Fibroblast of upper back skin (primary cell): ENCODE results near the gene CD8B2.
"Not testable (repeated sequence)": the region's sequence is repeated elsewhere in the genome, so short reads cannot be mapped to it uniquely, and the experiment has no call there.

Source experiments
- DNase-seq: peaks from one replicate; pipeline ENCODE4 v3.0.0-alpha.2; 2013

The CD8B2 gene

DNA sequence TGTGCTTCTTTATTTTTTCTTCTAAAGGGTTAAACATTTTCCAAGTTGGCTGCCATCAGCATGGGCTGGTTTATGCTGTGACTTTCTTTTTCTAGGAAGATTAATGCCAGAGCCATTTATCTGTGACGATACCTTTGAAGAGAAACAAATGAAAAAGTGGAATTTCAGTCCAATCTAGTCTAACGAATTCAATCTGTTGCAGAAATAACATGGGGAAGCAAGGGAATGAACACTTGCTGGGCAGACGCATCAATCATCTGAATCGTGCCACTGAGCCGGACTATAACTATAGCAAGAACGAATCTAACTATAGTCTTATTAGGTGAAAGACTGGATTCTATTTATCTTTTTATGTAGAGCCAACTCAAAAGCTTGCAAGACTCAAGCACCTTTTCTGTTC is 66.2 kb downstream of the CD8B2 start:
- no peak for DNase-seq

DNA sequence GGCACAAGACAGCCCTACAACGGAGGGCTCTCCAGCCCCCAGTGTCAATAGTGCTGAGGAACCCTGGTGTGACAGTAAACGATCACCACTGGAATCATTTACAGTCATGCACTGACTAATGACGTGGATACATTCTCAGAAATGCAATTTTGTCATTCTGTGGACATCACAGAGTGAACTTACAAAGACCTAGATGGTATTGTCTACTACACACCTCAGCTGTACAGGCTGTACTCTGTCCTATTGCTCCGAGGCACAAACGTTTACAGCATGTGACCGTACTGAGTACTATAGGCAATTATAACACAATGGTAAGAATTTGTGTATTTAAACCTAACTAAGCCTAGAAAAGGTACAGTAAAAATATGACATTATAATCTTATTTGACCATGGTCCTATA is 67.2 kb downstream of the CD8B2 start:
- DNase-seq, result no peak

DNA sequence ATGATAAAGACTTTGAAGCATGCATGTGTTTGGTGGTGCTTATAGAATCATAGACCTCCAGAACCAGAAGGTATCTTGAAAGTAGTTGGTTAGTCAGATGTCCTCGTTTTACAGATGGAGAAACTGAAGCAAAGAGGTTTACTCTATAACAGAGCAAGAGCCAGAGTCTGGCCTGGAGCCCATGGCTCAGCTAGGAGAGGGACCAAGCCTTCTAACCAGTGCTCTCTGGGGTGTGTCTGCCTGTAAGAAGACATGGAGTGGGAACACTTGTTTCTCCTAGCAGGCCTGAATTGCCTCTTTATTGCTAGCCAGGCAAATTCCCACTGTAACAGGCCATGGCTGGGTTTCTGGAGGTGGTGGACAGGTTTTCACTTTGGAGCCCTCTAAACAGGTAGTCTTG is 67.9 kb downstream of the CD8B2 start:
- DNase-seq, result no peak

DNA sequence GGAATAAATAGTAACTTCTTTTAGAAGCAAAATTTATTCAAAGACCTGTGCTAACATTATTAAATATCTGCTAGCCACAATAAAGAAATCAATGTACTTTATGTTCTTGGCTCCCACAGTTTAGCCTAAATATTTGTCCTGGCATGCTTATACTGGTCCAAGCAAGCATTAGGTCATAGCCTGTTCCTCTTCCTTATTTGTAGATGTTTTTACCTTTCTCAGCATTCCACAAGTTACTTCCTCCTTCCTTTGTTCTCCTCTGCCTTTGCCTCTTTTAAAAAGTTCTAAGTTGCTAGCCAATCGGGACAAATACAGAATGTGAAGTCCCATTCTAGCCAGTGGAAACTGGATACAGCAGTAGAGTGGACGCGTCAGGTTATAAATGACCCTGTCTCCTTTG is 72.6 kb downstream of the CD8B2 start:
- not testable (repeated sequence) for DNase-seq

DNA sequence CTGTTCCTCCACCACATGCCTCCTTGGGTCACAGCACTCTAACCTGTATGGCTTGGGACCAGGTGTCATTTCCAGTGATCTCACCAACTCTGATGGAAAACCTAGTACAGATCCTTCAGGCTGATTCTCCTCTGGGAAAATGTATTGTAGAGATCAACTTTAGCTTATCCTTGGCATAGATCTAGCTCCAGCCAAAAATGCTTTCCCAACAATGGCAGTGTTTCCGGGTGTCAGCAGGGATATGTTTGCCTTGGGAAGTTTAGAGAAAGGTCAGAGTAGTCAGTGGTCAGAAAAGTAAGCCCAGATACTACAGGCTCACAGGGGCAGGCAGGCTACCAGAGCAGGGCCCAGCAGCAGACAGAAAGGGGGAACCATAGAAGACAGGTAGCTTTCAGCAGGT is 73.6 kb downstream of the CD8B2 start:
- no peak for DNase-seq

DNA sequence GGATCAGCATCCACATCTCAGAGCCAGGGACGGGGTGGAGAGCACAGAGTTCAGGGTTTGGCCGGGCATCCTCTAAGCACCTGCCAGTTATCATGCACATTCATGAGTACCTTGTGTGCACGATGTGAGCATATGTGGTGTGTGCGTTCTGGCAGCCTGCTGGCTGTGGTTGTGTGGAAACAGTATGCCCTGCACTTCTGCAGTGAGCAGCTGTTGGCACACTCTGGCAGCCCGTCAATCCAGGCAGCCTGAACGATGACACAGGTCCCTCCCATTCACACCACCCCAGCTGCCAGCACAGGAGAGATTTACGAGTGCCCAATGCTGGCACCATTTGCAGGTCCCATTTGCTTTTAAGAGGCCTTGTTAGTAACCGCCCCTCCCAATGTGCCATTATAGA is 74.2 kb downstream of the CD8B2 start:
- no peak for DNase-seq

DNA sequence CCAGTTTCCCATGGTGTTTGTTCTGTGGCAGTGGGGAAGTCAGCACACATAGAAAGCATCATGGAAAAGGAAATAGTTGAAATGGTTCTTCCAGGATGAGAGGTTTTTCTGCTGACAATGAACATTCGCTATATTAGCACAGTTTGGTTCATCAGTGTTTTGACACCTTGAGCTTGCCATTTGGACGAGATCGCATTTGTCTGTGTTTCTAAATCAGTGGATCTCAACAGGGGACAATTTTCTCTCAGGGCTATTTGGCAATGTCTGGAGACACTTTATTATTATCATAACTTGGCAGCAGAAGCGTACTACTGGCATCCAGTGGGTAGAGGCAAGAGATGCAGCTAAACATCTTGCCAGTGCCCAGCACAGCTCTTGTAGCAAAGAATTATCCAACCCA is 74.6 kb downstream of the CD8B2 start:
- no peak for DNase-seq

DNA sequence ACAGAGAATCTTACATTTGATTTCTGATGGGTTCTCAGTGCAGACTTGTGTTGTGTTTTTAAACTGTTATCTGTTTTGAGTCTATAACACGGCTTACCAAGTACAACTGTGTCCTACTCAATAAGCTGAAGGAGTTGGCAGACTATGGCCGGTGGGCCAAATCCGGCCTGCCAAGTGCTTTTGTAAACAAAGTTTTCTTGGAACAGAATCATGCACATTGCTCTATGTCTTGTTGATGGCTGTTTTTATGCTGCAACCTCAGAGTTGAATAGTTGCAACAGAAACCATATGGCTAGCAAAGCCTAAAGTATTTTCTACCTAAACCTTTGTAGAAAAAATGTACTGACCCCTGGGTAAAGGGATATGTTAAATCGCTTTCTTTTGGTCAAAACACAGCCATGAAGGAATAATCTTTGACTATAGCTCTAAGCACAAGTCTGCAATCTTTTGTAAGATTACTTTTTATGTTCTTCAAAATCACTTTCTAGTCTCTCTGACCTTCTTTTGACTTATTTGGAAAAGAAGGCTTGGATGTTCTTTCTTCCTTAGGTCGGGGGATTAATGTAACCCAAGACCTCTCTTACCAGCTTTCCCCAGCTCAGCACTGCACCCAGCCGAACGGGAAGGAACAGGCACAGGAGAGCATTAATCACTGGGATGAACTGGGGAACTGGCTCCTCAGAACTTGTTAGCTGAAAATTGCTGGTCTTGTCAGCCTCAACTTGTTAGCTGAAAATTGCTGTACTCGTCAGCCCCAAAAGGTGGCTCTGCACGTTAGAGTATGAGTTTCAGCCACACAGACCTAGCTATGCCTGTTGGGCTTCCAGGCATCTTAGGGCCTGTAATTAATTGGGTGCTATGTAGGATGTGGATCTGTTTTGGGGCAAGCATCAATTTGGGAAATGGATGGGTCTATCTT is 75.4 kb downstream of the CD8B2 start:
- no peak for DNase-seq

DNA sequence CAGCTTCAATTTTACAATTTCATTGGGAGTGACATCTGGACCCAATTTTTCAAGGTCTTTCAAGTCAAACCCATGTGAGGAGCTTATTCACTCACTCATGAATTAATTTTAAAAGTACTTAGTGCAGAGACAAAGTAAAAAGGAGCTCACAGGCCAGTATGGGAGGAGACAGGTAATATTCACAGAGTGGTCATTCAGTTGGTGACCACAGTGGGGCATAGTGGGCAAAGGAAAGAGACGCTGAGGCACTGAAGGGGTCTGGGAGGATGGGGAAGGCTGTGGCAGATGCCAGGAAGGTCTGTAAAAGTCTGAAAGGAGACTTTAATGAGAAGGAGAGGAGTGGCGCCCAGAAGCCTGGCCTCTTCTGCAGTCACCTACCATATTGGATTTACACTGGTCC is 76.0 kb downstream of the CD8B2 start:
- DNase-seq, result no peak

DNA sequence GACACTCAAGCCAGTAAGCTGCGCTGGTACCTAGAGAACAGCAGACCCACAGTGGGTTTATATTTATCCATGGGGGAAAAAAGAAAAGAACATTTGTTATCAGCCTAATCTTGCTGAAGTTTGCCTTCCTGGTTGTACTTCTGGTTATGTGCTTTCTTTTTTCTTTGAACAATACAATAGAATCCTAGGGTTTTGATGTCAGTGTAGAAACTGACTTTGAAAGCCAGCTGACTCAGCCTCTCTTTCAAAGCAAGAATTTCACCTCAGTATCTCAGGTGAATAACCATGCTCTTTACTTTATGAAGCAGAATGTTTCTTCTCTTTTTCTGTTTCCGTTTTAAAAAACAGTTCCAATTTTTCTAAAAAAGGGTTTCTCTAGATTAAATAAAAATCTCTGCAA is 78.4 kb downstream of the CD8B2 start:
- no peak for DNase-seq

DNA sequence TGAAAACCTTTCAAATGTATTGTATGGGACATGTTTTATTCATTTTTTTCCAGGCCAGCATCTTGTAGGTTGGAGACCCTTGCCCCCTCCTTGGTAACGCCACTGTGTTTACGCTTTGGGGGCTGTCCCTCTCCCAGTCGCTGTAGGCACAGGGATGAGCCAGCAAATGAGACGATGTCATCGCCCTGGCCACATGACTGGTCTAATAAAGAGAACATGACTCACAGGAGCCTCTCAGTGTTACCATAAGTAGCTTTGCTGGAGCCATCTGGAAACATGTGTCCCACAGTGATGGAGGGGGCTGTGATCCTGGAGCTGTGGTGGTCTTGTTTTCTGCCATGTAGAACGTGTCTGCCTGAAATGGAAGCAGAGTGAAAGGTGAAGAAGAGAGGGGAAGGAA is 78.9 kb downstream of the CD8B2 start:
- DNase-seq, result no peak

DNA sequence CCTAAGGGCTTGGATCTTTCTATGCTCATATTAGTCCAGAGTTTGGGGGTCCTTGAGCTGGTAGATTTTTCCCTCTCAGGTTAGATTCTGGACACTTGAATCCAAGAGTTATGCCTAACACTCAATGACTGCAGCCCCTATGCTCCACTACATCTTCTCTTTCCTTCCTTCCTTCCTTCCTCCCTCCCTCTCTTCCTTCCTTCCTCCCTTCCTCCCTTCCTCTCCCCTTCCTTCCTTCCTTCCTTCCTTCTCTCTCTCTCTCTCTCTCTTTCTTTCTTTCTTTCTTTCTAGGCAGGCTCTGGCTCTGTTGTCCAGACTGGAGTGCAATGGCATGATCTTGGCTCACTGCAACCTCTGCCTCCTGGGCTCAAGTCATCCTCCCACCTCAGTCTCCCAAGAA is 79.3 kb downstream of the CD8B2 start:
- not testable (repeated sequence) for DNase-seq

DNA sequence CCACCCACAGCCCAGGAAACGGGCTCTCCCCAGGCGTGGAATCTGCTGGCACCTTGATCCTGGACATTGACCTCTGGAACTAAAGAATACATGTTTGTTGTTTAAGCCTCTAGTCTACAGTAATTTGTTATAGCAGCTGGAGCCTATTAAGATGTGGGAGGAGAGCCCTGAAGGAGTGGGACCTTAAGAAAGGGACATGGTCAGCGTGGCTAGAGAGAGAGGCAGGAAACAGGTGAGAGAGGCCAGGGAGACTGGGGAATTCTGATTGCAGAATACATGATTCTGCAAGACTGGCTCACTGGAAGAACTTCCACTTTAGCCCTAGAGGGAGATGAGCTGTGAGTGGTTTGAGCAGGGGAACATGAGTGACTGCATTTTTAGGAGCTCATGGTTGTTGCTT is 83.2 kb downstream of the CD8B2 start:
- no peak for DNase-seq
